H9 (cell line): ENCODE data around the gene EML3. TPM values are rescaled to one million over a fixed set of nuclear protein-coding genes. Genes with fewer than 3 reads are reported as not detected.

Experiments
- DNase-seq: peaks from one replicate; pipeline ENCODE4 v3.0.0-alpha.2; 2017
- H2AFZ ChIP-seq: one replicate; pipeline ENCODE4 v1.6.1; 2013; ENCODE audit warnings: mild to moderate bottlenecking, low read length, control low read depth, moderate library complexity
- H2AK5ac ChIP-seq: 2 replicates; pipeline ENCODE4 v1.6.1; 2013; ENCODE audit warnings: low read length, control low read depth, mixed read lengths; ENCODE audit not compliant: insufficient read length
- H2BK120ac ChIP-seq: one replicate; pipeline ENCODE4 v1.6.1; 2013; ENCODE audit warnings: low read depth, mild to moderate bottlenecking, low read length, control low read depth, inconsistent platforms; ENCODE audit not compliant: poor library complexity, severe bottlenecking
- H2BK12ac ChIP-seq: 2 replicates; pipeline ENCODE4 v1.6.1; 2013; ENCODE audit warnings: low read length, control low read depth, mixed read lengths, low read depth; ENCODE audit not compliant: insufficient read length
- H2BK15ac ChIP-seq: 2 replicates; pipeline ENCODE4 v1.6.1; 2013; ENCODE audit warnings: low read depth, low read length, control low read depth
- H2BK20ac ChIP-seq: one replicate; pipeline ENCODE4 v1.6.1; 2013; ENCODE audit warnings: low read depth, mild to moderate bottlenecking, low read length, control low read depth, inconsistent platforms; ENCODE audit not compliant: poor library complexity, severe bottlenecking
- H2BK5ac ChIP-seq: 2 replicates; pipeline ENCODE4 v1.6.1; 2013; ENCODE audit warnings: low read length, control low read depth, mixed read lengths; ENCODE audit not compliant: insufficient read length
- H3K14ac ChIP-seq: 2 replicates; pipeline ENCODE4 v1.6.1; 2013; ENCODE audit warnings: low read length, control low read depth; ENCODE audit not compliant: insufficient read depth
- H3K18ac ChIP-seq: 2 replicates; pipeline ENCODE4 v1.6.1; 2013; ENCODE audit warnings: low read depth, mild to moderate bottlenecking, mixed read lengths, low read length, control low read depth; ENCODE audit not compliant: insufficient read length
- H3K23ac ChIP-seq: 2 replicates; pipeline ENCODE4 v1.6.1; 2013; ENCODE audit warnings: low read length, control low read depth, mixed read lengths, low read depth; ENCODE audit not compliant: insufficient read length
- H3K23me2 ChIP-seq: 2 replicates; pipeline ENCODE4 v1.6.1; 2013; ENCODE audit warnings: low read depth, mild to moderate bottlenecking, mixed read lengths, low read length, control low read depth; ENCODE audit not compliant: insufficient read length, poor library complexity, severe bottlenecking
- H3K27ac ChIP-seq: 2 replicates; pipeline ENCODE4 v1.5.1; 2013; ENCODE audit warnings: low read length, control low read depth, mixed read lengths, low read depth; ENCODE audit not compliant: insufficient read length
- H3K27me3 ChIP-seq: 2 replicates; pipeline ENCODE4 v1.6.1; 2013; ENCODE audit warnings: low read length, control low read depth, inconsistent platforms; ENCODE audit not compliant: insufficient read depth
- H3K4ac ChIP-seq: 2 replicates; pipeline ENCODE4 v1.6.1; 2013; ENCODE audit warnings: low read depth, mild to moderate bottlenecking, control low read depth, inconsistent platforms, low read length, moderate library complexity
- H3K4me1 ChIP-seq: 2 replicates; pipeline ENCODE4 v1.6.1; 2013; ENCODE audit warnings: low read length, control low read depth, inconsistent platforms; ENCODE audit not compliant: insufficient read depth
- H3K4me2 ChIP-seq: 2 replicates; pipeline ENCODE4 v1.6.1; 2013; ENCODE audit warnings: low read length, control low read depth, mixed read lengths; ENCODE audit not compliant: insufficient read length, insufficient read depth
- H3K56ac ChIP-seq: 2 replicates; pipeline ENCODE4 v1.6.1; 2013; ENCODE audit warnings: low read depth, mild to moderate bottlenecking, mixed read lengths, low read length, control low read depth; ENCODE audit not compliant: insufficient read length
- H3K79me1 ChIP-seq: 2 replicates; pipeline ENCODE4 v1.6.1; 2013; ENCODE audit warnings: low read depth, mild to moderate bottlenecking, moderate library complexity, low read length, control low read depth, inconsistent platforms; ENCODE audit not compliant: insufficient read depth, poor library complexity, severe bottlenecking
- H3K79me2 ChIP-seq: 2 replicates; pipeline ENCODE4 v1.6.1; 2013; ENCODE audit warnings: low read length, control low read depth, inconsistent platforms; ENCODE audit not compliant: insufficient read depth
- H3K9ac ChIP-seq: 2 replicates; pipeline ENCODE4 v1.6.1; 2013; ENCODE audit warnings: low read length, control low read depth, mixed read lengths; ENCODE audit not compliant: insufficient read length; ENCODE audit errors: extremely low read depth
- H3K9me3 ChIP-seq: one replicate; pipeline ENCODE4 v1.6.1; 2013; ENCODE audit warnings: low read depth, low read length, inconsistent platforms; ENCODE audit not compliant: control insufficient read depth
- H3T11ph ChIP-seq: one replicate; pipeline ENCODE4 v1.6.1; 2013; ENCODE audit warnings: mild to moderate bottlenecking, low read length, control low read depth, inconsistent platforms
- H4K20me1 ChIP-seq: one replicate; pipeline ENCODE4 v1.6.1; 2013; ENCODE audit not compliant: control insufficient read depth, insufficient read length, insufficient read depth
- H4K5ac ChIP-seq: 2 replicates; pipeline ENCODE4 v1.6.1; 2013; ENCODE audit warnings: low read depth, mild to moderate bottlenecking, mixed read lengths, low read length, control low read depth; ENCODE audit not compliant: insufficient read length
- H4K8ac ChIP-seq: replicated peaks from 2 replicates; pipeline ENCODE4 v1.6.1; 2013; ENCODE audit warnings: low read length, control low read depth, mixed read lengths, low read depth; ENCODE audit not compliant: insufficient read length
- H4K91ac ChIP-seq: 2 replicates; pipeline ENCODE4 v1.6.1; 2013; ENCODE audit warnings: low read depth, mild to moderate bottlenecking, moderate library complexity, mixed read lengths, low read length, control low read depth; ENCODE audit not compliant: insufficient read length
- H3K27ac Mint-ChIP-seq, 3 experiments: 2 replicates in 2 of 3; 3 replicates in 1 of 3; pipeline ENCODE4 v1.8.0; 2020 to 2021; ENCODE audit warnings: mixed read lengths in 3 of 3, mild to moderate bottlenecking in 1 of 3, moderate library complexity in 1 of 3
- H3K27me3 Mint-ChIP-seq: 2 replicates; pipeline ENCODE4 v1.8.0; 2021; ENCODE audit warnings: low read depth, mild to moderate bottlenecking, moderate library complexity, mixed read lengths
- H3K36me3 Mint-ChIP-seq, 3 experiments: 2 replicates in 2 of 3; 3 replicates in 1 of 3; pipeline ENCODE4 v1.8.0; 2020 to 2021; ENCODE audit warnings: low read depth in 3 of 3, mixed read lengths in 3 of 3; ENCODE audit not compliant: insufficient read depth in 1 of 3
- H3K4me1 Mint-ChIP-seq, 2 experiments: 2 replicates each; pipeline ENCODE4 v1.8.0; 2020; ENCODE audit warnings: mixed read lengths in 2 of 2
- H3K4me3 Mint-ChIP-seq, 2 experiments: 2 replicates in 1 of 2; 3 replicates in 1 of 2; pipeline ENCODE4 v1.8.0; 2020 to 2021; ENCODE audit warnings: mild to moderate bottlenecking in 2 of 2, mixed read lengths in 2 of 2, moderate library complexity in 1 of 2
- H3K9me3 Mint-ChIP-seq, 2 experiments: 2 replicates in 1 of 2; 3 replicates in 1 of 2; pipeline ENCODE4 v1.8.0; 2020; ENCODE audit warnings: mild to moderate bottlenecking in 2 of 2, mixed read lengths in 2 of 2, moderate library complexity in 1 of 2
- WGBS: extraction: QIAGEN DNeasy Blood & Tissue Kit; methylation state at CpG from one replicate; pipeline ENCODE4 v1.1.7; 2013; ENCODE audit warnings: missing lambda C conversion rate, low lambda C conversion rate, mixed read lengths; ENCODE audit not compliant: insufficient read length; ENCODE audit errors: extremely low coverage; 5-methylcytosine and 5-hydroxymethylcytosine counted together
- total RNA-seq: library from RNA; stranded (reverse); gene quantifications from 2 replicates; pipeline ENCODE4 v1.2.1, GENCODE V29; 2021
- TF ChIP-seq, protein P1 (sequence below): fragments of 200-600 bp; sonication (generic); conservative IDR thresholded peaks from 3 replicates; pipeline ENCODE4 v1.8.0; 2021; ENCODE audit warnings: antibody characterized with exemption, mild to moderate bottlenecking

The EML3 gene
- total RNA-seq, 1 experiment from 2014 or later: 35.3 TPM

DNA sequence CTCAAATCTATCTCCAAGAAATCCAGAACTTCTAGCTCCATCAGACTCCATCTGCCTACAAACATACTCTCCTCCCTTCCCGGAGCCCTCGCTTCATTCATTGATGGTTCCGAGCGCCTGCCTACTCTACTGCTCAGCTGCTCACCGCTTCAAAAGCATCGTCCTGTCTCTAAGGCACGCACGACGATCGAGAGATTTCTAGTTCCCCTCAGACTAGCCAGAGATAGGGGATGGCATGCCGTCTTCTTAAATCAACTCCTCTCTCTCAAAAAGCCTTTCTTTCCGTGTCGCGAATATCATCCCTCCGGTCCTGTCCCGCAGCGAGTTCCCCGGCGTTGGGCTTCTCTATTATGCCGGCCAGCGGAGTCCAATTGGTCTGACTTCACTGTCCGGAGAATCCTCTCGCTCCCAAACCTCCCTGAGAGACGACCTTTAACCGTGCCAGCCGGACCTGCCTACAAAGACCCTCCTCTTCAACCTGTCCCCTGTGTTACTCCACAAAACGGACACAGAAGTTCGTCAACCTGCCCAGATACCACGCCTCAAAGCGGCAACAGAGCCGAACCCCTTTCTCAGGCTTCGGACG lies 39.5 kb downstream of the EML3 start:
- peak overlapping the region; percentile 74 for H2BK5ac ChIP-seq
- peak overlapping the region; percentile 66 for H3K18ac ChIP-seq
- H3K4me1 ChIP-seq: no peaks in the 10 kb centered on the region
- peaks cover 38 to 39% of the 10 kb centered on the region in 2 experiments for H3K4me1 Mint-ChIP-seq
- WGBS: no CpG with 5 or more reads among the region's 33 CpGs
- H2BK120ac ChIP-seq: no peak overlapping the region
- peaks cover 12% of the 10 kb centered on the region; the same call in 1 of the 2 replicates for H3K79me2 ChIP-seq
- H3K4me3 Mint-ChIP-seq: peak overlapping the region; percentile 99 to 100
- H2AK5ac ChIP-seq: no peak overlapping the region
- H3K9me3 Mint-ChIP-seq: no peaks in the 10 kb centered on the region
- TF ChIP-seq, protein P1, sequence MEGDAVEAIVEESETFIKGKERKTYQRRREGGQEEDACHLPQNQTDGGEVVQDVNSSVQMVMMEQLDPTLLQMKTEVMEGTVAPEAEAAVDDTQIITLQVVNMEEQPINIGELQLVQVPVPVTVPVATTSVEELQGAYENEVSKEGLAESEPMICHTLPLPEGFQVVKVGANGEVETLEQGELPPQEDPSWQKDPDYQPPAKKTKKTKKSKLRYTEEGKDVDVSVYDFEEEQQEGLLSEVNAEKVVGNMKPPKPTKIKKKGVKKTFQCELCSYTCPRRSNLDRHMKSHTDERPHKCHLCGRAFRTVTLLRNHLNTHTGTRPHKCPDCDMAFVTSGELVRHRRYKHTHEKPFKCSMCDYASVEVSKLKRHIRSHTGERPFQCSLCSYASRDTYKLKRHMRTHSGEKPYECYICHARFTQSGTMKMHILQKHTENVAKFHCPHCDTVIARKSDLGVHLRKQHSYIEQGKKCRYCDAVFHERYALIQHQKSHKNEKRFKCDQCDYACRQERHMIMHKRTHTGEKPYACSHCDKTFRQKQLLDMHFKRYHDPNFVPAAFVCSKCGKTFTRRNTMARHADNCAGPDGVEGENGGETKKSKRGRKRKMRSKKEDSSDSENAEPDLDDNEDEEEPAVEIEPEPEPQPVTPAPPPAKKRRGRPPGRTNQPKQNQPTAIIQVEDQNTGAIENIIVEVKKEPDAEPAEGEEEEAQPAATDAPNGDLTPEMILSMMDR: no peak
- no peak overlapping the region for H3K23ac ChIP-seq
- no peaks in the 10 kb centered on the region for H3K27me3 Mint-ChIP-seq
- H3K27ac ChIP-seq: no peak overlapping the region
- H4K91ac ChIP-seq: no peak overlapping the region
- DNase-seq: no peak
- H4K8ac ChIP-seq: no peak overlapping the region
- H3K14ac ChIP-seq: peak overlapping the region; percentile 86
- peak overlapping the region; percentile 95 to 99 (median 99) for H3K27ac Mint-ChIP-seq
- peaks cover 13% of the 10 kb centered on the region for H3K23me2 ChIP-seq
- no peak overlapping the region for H3K56ac ChIP-seq
- no peak overlapping the region for H4K5ac ChIP-seq
- H2BK12ac ChIP-seq: no peak overlapping the region
- peak overlapping the region; percentile 88 for H3K4me2 ChIP-seq
- H2BK15ac ChIP-seq: no peak overlapping the region
- no peak overlapping the region for H3K4ac ChIP-seq
- no peak overlapping the region for H3T11ph ChIP-seq
- H3K9ac ChIP-seq: peak overlapping the region; percentile 92
- no peaks in the 10 kb centered on the region for H4K20me1 ChIP-seq
- H3K79me1 ChIP-seq: peaks cover 8% of the 10 kb centered on the region
- H3K9me3 ChIP-seq: no peaks in the 10 kb centered on the region
- no peak overlapping the region for H2BK20ac ChIP-seq
- H3K36me3 Mint-ChIP-seq: peaks cover 49 to 81% (median 73%) of the 10 kb centered on the region in 3 experiments
- no peaks in the 10 kb centered on the region for H3K27me3 ChIP-seq
- no peak overlapping the region for H2AFZ ChIP-seq
